GM20000 (cell line): ENCODE data around the gene PRRG1.

Experiments
- DNase-seq: peaks from one replicate; pipeline ENCODE4 v3.0.0; 2012; ENCODE audit warnings: low spot score
- TF ChIP-seq, protein P1 (sequence below): IDR thresholded peaks from 2 replicates; pipeline ENCODE4 v1.5.1; 2012; ENCODE audit warnings: mild to moderate bottlenecking, control low read depth; ENCODE audit errors: extremely low read depth, missing control alignments

The PRRG1 gene

DNA sequence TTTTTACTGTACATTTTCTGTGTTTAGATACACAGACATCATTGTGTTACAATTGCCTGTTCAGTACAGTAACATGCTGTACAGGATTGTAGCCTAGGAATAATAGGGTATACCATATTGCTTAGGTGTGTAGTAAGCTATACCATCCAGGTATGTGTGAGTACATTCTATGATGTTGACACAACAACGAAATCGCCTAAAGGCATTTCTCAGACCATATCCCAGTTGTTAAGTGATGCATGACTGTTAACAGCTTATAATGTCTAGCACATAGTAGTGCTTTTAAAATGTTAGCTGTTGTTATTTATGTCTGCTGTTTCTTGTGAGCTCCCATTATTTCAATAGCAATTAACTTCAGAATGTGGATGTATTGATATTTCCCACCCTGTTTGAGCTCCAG, 4.5 kb downstream of the PRRG1 start:
- DNase-seq = no peak

DNA sequence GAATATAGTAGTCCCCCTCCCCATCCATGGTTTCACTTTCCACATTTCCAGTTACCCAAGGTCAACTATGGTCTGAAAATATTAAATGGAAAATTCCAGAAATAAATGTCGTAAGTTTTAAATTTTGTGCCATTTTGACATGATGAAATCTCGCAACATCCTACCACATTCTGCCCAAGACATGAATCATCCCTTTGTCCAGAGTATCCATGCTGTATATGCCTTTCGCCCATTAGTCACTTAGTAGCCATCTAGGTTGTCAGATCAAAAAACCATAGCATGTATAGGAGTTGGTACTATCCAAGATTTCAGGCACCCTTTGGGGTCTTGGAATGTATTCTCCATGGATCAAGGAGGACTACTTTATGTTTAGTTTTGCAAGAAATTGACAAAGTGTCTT, 8.3 kb downstream of the PRRG1 start:
- DNase-seq = no peak
- TF ChIP-seq, protein P1, sequence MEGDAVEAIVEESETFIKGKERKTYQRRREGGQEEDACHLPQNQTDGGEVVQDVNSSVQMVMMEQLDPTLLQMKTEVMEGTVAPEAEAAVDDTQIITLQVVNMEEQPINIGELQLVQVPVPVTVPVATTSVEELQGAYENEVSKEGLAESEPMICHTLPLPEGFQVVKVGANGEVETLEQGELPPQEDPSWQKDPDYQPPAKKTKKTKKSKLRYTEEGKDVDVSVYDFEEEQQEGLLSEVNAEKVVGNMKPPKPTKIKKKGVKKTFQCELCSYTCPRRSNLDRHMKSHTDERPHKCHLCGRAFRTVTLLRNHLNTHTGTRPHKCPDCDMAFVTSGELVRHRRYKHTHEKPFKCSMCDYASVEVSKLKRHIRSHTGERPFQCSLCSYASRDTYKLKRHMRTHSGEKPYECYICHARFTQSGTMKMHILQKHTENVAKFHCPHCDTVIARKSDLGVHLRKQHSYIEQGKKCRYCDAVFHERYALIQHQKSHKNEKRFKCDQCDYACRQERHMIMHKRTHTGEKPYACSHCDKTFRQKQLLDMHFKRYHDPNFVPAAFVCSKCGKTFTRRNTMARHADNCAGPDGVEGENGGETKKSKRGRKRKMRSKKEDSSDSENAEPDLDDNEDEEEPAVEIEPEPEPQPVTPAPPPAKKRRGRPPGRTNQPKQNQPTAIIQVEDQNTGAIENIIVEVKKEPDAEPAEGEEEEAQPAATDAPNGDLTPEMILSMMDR = no peak

More for the DNA sequence above, 4.5 kb downstream of the PRRG1 start:
- TF ChIP-seq, protein P1 = no peak

DNA sequence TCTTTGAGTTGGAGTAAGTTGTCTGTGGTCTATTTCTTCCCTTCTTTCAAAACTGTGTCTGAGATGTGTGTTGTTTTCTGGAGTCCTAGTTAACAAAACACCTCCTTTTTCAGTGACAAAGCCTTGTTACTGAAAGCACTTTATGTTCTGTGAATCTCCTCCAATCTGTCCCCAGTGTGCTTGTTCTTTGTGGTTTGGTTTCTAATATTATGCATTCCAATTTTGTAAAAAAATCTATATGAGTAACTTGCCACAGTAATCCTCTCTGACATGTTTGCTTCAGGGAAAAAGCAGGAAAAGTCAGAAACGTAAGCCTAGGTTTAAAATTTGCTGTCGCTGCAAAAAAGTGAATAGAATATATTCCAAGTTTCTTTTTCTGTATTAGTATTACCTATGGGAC, 12.4 kb downstream of the PRRG1 start:
- TF ChIP-seq, protein P1 = no peak
- no peak for DNase-seq

DNA sequence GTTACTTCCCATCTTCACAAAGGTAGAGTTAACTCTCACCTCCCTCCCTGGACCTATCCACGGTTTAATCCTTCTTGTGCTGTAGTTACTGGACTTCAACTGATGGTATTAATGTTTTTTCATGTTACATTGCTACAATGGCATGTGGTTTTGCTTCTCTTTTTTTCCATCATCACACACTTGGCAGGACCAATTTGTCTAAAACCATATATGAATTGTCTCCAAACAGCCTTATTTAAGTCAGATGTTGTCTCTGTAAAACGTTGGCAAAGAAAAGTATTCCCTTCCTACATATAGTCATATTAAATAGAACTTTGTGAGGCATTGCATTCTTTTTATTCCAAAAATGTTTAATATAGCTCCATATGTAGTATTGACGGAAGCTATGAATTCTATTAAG, 15.5 kb downstream of the PRRG1 start:
- no peak for DNase-seq
- TF ChIP-seq, protein P1 = no peak

DNA sequence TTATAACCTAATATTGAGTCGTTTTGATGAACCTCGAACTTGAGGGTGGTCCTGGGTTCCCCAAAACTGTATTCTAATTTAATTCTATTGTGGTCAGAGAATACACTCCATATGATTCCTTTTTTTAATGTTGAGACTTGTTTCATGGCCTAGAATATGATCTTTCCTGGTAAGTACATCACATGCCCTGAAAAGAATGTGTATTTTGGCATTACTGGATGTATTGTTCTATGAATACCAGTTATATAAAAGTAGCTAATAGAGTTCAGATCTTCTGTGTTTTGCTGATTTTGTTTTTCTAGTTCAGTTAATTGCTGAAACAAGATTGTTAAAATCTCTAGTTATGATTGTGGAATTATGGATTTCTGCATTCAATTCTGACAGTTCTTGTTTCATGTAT, 18.8 kb downstream of the PRRG1 start:
- DNase-seq = no peak
- TF ChIP-seq, protein P1 = no peak

DNA sequence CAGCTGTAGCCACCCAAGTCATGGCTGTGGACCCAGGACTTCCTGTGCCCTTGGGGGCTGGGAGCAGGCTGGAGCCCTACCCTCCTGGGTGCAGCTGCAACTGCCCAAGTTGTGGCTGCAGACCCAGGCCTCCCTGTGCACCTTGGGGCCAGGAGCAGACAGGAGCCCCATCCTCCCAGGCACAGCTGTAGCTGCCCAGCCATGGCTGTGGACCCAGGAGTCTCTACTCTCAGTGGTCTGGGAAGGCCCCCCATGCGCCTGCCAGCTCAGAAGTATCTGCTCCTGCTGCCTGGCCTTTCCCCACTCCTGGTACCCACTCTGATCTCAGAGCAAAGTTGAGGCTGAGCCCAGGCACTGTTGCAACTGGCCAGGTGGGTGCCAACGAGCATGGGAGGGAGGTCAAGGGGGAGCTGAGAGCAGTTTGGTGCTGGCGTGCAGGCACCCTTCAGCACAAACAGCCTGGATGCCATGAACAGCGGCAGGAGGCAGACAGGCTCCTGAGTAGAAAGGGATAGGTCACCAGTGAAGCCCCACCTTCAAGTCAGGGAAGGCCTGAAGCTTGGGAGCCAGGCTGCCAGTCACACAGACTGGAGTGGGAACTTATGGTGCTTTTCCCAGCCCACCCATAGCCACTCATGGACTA, 21.5 kb downstream of the PRRG1 start:
- TF ChIP-seq, protein P1 = no peak
- DNase-seq = no peak

DNA sequence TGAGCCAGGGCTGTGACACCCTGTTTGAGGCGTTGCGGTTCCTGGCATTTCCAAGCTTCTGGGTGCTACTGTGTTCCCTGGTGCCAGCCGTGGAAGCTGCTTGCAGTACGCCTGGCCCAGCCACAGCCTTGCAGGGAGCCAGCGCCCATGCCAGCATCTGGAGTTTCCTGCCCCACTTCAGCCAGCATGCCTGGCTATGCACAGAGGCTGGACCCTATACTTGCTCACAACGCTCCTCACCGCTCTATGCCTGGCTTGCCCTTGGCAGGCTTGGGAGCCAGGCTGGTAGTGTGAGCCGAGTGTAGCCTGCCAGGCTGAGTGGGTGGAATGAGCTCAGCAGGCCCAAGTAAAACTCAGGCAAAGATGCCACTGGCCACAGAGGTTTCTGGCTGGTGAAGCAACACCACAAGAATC, 22.4 kb downstream of the PRRG1 start:
- no peak for DNase-seq
- TF ChIP-seq, protein P1 = no peak
